Measurements from ENCODE around the gene CD4.

- no peak for TF ChIP-seq CEBPB (IDR thresholded peaks at IDR 0.05; ENCODE audit: borderline replicate concordance in 1 of 2, low read depth in 2 of 2, low read length in 2 of 2)
- TF ChIP-seq, protein P1, sequence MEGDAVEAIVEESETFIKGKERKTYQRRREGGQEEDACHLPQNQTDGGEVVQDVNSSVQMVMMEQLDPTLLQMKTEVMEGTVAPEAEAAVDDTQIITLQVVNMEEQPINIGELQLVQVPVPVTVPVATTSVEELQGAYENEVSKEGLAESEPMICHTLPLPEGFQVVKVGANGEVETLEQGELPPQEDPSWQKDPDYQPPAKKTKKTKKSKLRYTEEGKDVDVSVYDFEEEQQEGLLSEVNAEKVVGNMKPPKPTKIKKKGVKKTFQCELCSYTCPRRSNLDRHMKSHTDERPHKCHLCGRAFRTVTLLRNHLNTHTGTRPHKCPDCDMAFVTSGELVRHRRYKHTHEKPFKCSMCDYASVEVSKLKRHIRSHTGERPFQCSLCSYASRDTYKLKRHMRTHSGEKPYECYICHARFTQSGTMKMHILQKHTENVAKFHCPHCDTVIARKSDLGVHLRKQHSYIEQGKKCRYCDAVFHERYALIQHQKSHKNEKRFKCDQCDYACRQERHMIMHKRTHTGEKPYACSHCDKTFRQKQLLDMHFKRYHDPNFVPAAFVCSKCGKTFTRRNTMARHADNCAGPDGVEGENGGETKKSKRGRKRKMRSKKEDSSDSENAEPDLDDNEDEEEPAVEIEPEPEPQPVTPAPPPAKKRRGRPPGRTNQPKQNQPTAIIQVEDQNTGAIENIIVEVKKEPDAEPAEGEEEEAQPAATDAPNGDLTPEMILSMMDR (IDR thresholded peaks at IDR 0.05 in 2 of 3, conservative IDR thresholded peaks at IDR 0.05 in 1 of 3; ENCODE audit: control insufficient read depth in 2 of 3, extremely low read depth in 1 of 3, insufficient read depth in 1 of 3, low read depth in 3 of 3, low read length in 3 of 3) = no peak
Observed at GRCh38 chr12:6866163-6866919, 77.0 kb downstream of the CD4 start.

Data from GM12878 (cell line).